Mucosa of descending colon (tissue), 3 donors: ENCODE results near the gene OSCAR. TPM values are rescaled to one million over a fixed set of nuclear protein-coding genes. Genes with fewer than 3 reads are reported as not detected.

Experiments
- ATAC-seq: fragments of 200-7000 bp; cut with Tn5 transposase; one replicate; pipeline ENCODE4 v1.9.1; 2020; ENCODE audit warnings: mild to moderate bottlenecking, moderate library complexity
- DNase-seq, 3 donors: peaks; one replicate each; pipeline ENCODE4 v3.0.0-alpha.2; 2020
- H3K36me3 ChIP-seq: fragments of 200-600 bp; one replicate; pipeline ENCODE4 v1.8.0; 2021; ENCODE audit warnings: low read depth, mild to moderate bottlenecking
- H3K4me1 ChIP-seq: fragments of 200-600 bp; one replicate; pipeline ENCODE4 v1.8.0; 2021; ENCODE audit warnings: low read depth, mild to moderate bottlenecking
- H3K4me3 ChIP-seq: fragments of 200-600 bp; one replicate; pipeline ENCODE4 v1.8.0; 2021; ENCODE audit warnings: mild to moderate bottlenecking
- H3K9me3 ChIP-seq: fragments of 200-600 bp; one replicate; pipeline ENCODE4 v1.8.0; 2021; ENCODE audit warnings: mild to moderate bottlenecking
- intact Hi-C, 2 donors: fragments of 100-400 bp; cut with DNase I in 1 of 2; cut with micrococcal nuclease in 1 of 2; formaldehyde crosslinking; loops; one replicate each; pipeline versions ENCODE4 v1.11.0 to v1.11.1; 2022; cut with DNase I, micrococcal nuclease
- total RNA-seq, 3 donors: library from RNA; stranded (reverse); fragmentation: NEBNext Ultra II Directional in 2 of 3; extraction: Animal tissue kit (Norgen Biotek cat#: 25700) in 2 of 3; gene quantifications; one replicate each; pipeline versions ENCODE4 v1.2.1 to v1.2.4, GENCODE V29; 2021 to 2023
- TF ChIP-seq, protein P1 (sequence below): fragments of 200-600 bp; IDR thresholded peaks from one replicate; pipeline ENCODE4 v1.8.0; 2022; ENCODE audit warnings: antibody characterized with exemption, mild to moderate bottlenecking
- donor health status: DM: no; HTN: no; CAD: no; lungs with moderate emphysema.
- donor health status: DM: no; HTN: no; CAD: no.
- donor health status: DM: no; HTN: yes; CAD: no.

OSCAR gene
- total RNA-seq, 3 donors from 2014 or later: 0.35 to 1.8 (median 1.4) TPM

DNA sequence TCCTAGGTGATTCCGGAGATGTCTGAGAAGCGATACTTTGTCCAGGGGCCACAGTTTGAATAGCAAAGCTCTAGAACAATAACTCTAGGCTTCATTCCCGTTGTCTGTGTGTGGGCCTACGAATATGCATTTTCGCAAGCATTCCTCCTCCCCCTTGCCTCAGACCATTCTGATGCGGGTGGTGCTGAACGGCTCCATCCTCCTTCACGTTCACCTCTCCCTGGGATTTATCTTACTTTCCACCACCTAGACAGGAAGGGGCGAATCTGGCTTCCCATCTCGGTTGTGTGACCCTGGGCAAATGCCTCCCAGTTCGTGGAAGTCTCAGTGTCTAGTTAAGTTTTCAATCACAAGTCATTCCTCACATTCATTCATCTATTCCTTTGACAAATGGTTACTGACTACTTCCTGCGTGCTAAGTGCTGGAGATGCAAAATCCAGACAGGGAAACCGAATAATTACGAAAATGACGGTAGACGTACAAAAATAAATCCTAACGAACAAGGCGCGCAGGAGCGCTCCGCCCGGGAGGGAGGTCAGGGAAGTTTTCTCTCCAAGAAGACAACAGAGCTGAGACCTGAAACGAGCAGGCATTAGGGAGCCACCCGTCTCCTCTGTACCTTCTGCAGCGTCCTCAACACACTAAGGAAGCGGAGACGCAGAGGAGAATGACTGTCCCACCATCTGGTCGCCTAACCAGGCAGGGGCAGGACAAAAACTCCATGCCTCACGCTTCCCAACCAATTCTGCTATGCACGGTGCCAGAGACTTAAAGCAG is 35.7 kb upstream of the OSCAR start:
- H3K4me1 ChIP-seq: peaks cover 35% of the 10 kb centered on the region
- H3K9me3 ChIP-seq: no peaks in the 10 kb centered on the region
- no peak for ATAC-seq
- peaks cover 7% of the 10 kb centered on the region for H3K36me3 ChIP-seq
- intact Hi-C loops: no loop called here
- peak overlapping the region; percentile 99 for H3K4me3 ChIP-seq
- TF ChIP-seq, protein P1, sequence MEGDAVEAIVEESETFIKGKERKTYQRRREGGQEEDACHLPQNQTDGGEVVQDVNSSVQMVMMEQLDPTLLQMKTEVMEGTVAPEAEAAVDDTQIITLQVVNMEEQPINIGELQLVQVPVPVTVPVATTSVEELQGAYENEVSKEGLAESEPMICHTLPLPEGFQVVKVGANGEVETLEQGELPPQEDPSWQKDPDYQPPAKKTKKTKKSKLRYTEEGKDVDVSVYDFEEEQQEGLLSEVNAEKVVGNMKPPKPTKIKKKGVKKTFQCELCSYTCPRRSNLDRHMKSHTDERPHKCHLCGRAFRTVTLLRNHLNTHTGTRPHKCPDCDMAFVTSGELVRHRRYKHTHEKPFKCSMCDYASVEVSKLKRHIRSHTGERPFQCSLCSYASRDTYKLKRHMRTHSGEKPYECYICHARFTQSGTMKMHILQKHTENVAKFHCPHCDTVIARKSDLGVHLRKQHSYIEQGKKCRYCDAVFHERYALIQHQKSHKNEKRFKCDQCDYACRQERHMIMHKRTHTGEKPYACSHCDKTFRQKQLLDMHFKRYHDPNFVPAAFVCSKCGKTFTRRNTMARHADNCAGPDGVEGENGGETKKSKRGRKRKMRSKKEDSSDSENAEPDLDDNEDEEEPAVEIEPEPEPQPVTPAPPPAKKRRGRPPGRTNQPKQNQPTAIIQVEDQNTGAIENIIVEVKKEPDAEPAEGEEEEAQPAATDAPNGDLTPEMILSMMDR: no peak
- no peak for DNase-seq

DNA sequence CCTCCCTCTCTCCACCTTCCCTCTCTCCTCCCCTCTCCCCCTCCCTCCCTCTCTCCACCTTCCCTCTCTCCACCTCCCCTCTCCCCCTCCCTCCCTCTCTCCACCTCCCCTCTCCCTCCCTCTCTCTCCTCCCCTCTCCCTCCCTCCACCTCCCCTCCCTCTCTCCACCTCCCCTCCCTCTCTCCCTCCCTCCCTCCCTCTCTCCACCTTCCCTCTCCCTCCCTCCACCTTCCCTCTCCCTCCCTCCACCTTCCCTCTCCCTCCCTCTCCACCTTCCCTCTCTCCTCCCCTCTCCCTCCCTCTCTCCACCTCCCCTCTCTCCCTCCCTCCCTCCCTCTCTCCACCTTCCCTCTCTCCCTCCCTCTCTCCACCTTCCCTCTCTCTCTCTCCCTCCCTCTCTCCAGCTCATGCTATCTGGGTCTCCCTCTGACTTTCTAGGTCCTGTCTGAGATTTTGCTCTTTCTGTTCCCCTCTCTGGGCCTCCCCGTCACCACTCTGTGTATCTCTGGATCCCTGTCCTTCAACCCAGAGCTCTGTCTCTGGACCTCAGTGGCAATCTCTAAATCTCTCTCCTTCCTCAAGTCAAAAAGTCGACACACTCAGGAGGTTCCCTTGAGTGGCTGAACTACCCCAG is 33.5 kb upstream of the OSCAR start:
- Histone ChIP-seq H3K4me1 (peaks cover 22% of the 10 kb centered on the region), H3K36me3 (peaks cover 7% of the 10 kb centered on the region), H3K4me3 (no peak overlapping the region), H3K9me3 (no peaks in the 10 kb centered on the region)
- DNase-seq (no peak), ATAC-seq (no peak)
- intact Hi-C loops: no loop called here
- TF ChIP-seq, protein P1: no peak

DNA sequence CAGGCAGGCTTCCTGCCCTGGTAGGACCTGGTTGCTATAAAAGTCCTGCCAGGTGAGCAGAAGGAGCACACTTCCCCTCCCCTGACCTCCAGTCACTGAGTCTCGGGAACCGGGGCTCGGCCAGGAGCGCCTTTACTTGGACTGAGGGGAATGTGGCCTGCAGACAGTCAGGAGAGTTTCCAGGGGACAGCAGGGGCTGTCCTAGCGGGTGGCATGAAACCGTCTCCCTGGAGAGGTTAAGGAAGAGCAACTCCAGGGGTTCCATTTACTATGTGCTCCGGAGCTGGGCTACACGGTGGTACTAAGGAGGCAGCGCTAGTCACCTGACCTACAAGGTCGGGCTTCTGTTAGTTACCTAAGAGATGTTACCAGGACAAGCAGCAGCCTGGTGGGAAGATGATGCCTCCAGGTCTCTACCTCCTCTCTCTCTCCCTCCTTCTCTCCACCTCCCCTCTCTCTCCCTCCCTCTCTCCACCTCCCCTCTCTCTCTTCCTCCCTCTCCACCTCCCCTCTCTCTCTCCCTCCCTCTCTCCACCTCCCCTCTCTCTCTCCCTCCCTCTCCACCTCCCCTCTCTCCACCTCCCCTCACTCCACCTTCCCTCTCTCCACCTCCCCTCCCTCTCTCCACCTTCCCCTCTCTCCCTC is 32.8 kb upstream of the OSCAR start:
- Histone ChIP-seq H3K4me1 (peaks cover 15% of the 10 kb centered on the region), H3K4me3 (no peak overlapping the region), H3K9me3 (no peaks in the 10 kb centered on the region), H3K36me3 (peaks cover 7% of the 10 kb centered on the region)
- TF ChIP-seq, protein P1: no peak
- intact Hi-C loops: no loop called here
- DNase-seq (no peak), ATAC-seq (no peak)

DNA sequence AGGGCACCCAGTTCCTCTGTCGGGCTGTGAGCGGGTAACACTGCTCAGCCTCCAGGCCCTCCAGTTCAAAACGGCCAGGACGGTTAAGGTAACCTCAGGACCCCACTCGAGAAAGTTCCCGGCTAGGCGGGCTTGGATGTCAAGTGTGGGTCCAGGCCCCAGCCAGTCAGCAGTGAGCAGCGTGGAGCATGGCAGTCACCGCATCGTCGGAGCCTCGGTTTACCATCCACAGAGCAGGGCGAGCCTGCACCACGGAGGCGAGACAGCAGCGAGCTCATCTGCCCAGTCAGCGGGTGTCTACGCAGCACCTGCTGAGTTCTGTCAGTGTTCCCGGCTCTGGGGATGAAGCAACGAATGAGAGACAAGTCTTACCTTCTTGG is 29.0 kb upstream of the OSCAR start:
- Histone ChIP-seq H3K36me3 (peaks cover 7% of the 10 kb centered on the region), H3K4me1 (no peaks in the 10 kb centered on the region), H3K4me3 (no peak overlapping the region), H3K9me3 (no peaks in the 10 kb centered on the region)
- no peak for ATAC-seq
- intact Hi-C loops: no loop called here
- peak in 1 of 3 donors; percentile 33 for DNase-seq
- TF ChIP-seq, protein P1: no peak

DNA sequence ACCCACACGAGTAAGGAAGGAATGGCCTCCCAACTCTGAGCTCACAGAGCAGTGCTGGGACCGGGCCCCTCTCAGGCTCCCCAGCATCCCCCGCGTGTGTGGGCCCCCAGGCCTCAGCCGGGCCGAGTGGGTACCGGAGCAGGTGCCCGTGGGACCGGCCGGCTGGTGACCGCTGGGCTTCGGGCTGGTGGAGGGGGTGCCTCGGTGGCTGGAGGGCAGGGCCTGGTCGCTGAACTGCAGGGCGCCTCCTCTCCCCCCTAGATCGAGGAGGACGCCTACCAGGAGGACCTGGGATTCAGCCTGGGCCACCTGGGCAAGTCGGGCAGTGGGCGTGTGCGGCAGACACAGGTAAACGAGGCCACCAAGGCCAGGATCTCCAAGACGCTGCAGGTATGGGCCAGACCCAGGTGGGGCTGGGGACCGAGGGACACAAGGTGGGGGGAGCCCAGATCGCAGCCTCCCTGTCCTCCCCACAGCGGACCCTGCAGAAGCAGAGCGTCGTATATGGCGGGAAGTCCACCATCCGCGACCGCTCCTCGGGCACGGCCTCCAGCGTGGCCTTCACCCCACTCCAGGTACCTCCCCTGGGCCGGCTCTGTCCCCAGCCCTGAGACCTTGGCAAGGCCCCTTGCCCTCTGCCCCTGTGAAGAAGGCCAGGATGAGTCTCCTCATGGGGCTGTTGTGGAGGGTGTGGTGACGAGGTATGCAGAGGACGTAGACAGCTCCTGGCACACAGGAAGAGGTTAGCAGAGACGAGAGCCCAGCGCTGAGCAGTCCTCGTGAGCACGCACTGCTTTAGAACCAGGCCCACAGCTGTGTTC is 28.4 kb upstream of the OSCAR start:
- ATAC-seq (no peak), DNase-seq (no peak)
- intact Hi-C loops: no loop called here
- Histone ChIP-seq H3K4me1 (no peaks in the 10 kb centered on the region), H3K9me3 (no peaks in the 10 kb centered on the region), H3K4me3 (no peak overlapping the region), H3K36me3 (peaks cover 8% of the 10 kb centered on the region)
- TF ChIP-seq, protein P1: no peak
